Activated T-helper 1 cell treated with anti-CD3 and anti-CD28 coated beads, Interleukin-2, amount 50 U/mL, for 16 hours (primary cell): Measurements from ENCODE around the gene SLC26A9.
A peak's percentile ranks its signal among the peaks of the same experiment; 100 is the strongest.
"Not testable (repeated sequence)": the region's sequence is repeated elsewhere in the genome, so short reads cannot be mapped to it uniquely, and the experiment has no call there.

ENCODE experiments used
- DNase-seq, 2 donors: peaks; one replicate each; pipeline ENCODE4 v3.0.0-alpha.2; 2020; ENCODE audit warnings: low read depth in 1 of 2, low spot score in 1 of 2

Gene SLC26A9

DNA sequence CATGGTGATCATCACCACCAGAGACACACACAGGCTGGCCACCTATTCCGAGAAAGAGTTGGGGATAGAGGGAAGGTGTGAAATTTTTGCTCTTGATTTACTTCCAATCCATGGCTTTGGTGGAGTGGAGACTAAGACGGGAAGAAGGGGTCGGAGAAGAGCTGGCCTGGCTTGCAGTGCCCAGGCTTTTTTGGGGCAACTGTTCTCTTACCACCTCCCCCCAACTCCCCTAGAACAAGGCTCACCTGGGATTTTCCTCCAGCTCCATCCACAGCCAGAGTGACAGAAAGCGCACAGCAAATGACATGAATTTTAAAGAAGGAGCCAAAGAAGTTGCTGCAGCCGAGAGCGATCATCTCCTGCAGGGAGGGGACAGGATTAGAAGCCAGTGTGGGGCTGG lies 16.0 kb downstream of the SLC26A9 start:
- no peak for DNase-seq

DNA sequence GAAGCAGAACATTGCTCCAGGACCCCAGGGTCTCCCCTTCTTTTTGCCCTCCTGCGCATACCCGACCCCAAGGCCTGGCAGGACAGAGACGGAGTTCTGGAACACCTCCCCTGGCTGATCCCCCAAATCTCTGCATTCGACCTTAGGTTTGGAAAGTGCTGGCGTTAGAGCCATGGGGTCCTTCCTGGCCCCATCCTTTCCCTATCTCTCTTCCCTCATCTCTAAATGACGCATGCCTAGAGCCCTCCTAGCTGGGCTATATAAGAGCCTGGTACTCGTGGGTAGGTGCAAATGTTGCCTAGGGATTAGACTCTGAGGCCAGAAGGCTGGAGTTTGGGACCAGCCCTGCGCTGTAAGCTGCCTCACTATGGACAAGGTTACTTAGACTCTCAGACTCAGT lies 16.6 kb downstream of the SLC26A9 start:
- DNase-seq = no peak

DNA sequence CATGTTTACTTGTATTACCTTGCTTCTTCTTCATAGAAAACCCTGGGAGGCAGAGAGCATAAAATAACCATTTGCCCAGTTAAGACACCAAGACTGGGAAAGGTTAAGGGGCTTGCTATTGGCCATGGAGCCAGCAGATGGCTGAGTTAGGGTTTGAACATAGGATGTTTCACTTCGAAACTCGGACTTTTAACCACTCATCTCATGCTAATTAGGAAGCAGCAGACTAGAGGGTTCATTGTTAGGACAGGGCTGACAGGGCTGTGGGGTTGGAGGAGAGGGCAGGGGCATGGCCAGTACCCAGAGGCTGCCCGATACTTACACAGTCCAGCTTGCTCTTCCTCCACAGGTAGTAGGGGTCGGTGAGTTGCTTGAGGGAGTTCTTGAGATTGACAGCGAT lies 17.0 kb downstream of the SLC26A9 start:
- no peak for DNase-seq

DNA sequence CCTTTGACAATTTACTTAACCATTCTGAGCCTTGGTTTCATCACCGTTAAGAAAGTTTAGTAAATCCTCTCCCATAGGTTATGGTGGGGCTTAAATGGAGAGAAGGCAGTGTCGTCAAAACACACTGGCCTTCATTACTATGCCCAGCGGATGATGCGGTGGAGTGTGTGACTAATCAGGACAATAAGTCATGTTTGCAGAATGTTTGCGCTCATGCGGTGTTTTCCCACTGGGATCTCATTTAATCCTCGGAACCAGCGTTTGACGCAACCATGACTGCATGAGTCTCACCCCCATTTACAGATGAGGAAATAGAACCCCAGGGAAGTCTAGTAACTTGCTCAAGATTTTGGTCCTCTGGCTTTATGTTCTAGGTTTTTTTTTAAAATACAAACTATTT lies 17.5 kb downstream of the SLC26A9 start:
- no peak for DNase-seq

DNA sequence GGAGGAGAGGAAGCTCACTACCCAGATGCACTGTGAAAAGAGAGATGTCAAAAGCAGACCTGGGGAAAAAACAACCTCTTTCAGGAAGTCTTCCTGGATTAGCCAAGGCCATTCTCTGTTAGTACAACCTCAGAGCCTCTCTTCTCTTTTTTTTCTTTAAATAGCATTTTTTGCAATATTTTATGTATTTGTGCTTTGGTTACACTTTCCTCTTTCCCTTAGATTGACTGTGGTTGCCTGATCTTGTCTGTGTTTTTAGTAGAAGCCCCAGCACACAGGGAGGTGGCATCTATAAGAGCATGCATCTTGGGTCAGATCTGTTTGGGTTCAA lies 18.8 kb downstream of the SLC26A9 start:
- no peak for DNase-seq

DNA sequence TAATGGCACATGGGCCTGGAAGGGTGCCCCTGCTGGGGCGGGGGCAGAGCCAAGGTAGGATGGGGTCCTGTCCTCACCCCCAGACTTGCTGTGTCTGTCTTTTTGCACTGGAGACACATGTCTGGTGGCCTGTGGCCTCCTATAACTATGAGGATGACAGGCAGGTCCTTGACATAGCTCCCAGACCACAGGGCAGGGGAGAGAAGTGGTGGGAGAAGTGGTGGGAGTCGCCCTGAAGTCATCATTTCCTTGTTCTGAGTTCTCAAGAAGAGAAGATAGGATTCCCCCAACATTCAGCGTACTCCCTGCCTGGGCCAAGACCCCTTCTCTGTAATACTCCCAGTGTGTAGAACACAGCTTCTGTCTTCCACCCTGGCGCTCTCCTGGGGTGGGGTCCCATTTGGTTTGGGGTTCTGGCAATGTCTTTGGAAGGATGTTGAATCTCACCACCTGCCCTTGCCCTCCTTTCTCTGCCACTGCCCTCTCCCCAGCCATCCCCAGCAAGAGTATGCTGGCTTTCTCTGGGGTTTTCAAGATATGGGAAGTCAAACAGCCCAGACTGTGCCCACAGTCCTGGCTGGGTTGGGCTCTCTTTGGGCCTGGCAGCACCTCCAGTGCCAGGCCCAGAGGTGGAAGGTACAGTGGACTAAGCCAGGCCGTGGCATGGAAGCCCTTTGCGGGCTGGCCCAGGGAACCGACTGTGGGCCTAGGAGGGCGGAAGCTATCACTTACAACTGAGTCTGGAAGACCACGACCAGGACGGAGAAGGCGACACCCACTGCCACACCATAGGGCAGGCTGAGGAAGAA lies 19.4 kb downstream of the SLC26A9 start:
- no peak for DNase-seq

DNA sequence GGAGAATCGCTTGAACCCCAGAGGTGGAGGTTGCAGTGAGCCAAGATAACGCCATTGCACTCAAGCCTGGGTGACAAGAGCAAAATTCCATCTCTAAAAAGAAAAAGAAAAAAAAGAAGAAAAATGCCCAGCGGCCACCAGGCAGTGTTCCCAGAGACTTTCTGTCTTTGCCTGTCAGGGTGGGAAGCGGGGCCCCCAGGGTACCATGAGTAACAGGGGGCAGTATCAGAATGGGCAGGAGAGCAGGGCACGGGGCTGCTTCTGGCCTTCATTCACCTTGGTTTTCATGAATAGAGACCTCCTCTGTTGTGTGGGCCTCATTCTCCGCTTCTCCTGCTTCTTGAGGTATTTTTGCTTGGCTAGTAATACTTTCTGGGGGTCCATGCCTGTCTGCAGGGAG lies 20.4 kb downstream of the SLC26A9 start:
- DNase-seq = no peak

DNA sequence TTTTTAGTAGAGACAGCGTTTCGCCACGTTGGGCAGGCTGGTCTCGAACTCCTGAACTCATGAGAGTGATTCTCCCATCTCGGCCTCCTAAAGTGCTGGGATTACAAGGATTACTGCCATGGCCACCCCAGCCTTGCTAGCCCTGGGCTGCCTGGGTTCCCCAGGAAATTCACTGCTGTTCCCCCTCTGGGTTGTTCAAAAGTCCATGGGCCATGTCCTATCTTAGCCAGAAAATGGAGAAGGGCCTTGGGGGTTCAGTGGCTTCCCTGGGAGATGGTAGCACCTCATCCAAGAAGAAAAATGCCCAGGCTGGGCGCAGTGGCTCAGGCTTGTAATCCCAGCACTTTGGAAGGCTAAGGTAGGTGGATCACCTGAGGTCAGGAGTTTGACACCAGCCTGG lies 20.9 kb downstream of the SLC26A9 start:
- no peak for DNase-seq

DNA sequence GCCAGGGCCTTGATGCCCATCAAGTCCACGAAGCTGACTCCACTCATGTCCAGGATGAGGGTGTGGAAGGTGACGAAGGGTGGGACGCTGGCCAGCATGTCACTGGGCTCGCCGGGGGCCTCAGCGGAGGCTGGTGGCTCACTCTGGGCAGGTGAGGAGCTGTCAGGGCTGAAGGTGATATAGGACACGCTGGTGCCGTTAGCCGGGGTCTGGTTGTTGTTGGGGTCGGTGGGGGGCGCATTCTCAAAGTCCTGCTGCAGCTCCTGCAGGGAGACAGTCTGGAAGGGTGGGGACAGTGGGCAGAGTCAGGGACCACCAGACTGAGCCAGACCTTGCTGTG lies 21.7 kb downstream of the SLC26A9 start:
- no peak for DNase-seq

DNA sequence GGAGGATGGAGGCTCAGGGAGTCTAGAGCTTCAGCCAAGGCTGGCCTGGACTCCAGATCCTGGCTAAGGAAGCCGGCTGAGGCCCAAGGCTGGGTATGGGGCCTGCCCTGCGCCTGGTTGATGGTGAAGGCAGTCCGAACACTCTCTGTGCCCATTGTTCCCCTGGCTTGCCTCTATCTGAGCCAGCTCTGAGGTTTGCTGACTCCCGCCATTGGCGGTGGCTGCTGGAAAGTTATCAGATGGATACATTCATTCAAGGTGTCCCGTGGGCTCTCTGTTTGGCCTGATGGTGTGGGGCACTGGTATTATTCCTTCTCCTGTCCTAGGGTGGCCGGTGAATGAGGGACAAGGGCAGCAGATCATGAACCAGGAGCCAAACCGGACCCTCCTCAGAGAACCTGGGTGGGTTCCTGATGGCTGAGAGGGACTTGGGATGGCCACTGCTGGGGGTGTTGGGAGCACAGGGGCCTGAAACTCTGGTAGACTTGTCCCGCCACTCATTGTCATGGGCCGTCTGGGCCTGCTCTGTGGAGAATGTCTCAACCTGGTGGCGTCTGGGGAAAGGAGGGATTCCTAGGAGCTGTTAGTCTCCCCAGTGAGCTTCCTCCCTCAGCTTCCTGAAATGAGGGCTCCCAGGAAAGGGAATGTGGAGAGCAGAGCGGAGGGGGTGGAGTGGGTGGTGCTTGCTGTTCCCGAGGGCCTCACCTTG lies 22.2 kb downstream of the SLC26A9 start:
- DNase-seq = no peak

DNA sequence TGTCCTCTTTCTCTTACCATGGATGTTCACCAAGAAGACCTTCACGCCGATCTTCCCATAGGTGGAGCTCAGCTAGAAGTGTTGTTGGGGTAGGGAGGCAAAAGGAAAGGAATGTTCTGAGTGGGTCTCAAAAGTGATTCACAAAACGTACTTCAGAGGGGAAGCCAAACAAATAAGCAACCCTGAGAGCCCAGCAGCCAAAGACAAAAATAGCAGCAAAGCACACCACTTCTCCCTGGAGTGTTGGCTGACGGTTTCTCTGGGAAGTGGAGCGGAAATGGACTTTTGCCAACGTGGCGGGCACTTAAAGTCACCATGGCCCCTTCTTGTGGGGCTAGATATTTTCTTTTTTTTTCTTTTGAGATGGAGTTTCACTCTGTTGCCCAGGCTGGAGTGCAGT lies 23.1 kb downstream of the SLC26A9 start:
- DNase-seq = no peak

DNA sequence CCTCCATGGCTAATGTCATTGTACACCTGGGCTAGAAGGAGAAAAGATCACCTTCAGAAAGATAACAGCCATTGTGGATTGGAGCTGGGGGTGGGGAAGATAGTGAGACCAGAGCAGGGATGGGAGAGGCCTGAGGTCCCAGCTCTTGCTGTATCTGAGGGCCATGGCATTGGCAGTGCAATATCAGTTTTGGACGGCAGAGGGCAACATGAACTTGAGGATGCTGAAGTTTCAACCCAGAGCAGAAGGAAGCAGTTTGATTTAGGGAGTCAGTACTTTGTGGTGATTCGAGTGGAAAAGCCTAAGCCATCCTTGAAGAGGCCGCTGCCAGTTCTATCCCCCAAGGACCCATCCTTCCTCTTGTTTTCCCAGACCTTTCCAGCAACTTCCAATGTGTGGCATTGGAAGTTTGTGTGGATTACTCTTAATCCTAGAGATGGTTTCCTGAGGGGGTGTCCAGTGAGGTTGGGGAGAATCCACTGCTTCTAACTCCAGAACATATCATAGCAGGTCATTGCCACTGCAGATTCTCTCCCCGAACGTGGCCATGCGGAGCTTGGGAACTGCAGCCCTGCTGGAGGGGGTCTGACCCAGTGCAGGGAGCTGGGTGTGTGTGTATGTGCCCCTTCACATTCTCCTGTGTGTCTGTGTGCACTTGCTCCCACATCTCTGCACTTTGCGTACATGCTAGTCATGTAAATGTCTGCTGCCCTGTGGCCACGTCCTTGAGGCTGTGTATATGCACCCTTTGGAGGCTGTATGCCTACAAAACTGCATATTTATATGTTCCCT lies 24.1 kb downstream of the SLC26A9 start:
- DNase-seq = peak; percentile 23 to 30

DNA sequence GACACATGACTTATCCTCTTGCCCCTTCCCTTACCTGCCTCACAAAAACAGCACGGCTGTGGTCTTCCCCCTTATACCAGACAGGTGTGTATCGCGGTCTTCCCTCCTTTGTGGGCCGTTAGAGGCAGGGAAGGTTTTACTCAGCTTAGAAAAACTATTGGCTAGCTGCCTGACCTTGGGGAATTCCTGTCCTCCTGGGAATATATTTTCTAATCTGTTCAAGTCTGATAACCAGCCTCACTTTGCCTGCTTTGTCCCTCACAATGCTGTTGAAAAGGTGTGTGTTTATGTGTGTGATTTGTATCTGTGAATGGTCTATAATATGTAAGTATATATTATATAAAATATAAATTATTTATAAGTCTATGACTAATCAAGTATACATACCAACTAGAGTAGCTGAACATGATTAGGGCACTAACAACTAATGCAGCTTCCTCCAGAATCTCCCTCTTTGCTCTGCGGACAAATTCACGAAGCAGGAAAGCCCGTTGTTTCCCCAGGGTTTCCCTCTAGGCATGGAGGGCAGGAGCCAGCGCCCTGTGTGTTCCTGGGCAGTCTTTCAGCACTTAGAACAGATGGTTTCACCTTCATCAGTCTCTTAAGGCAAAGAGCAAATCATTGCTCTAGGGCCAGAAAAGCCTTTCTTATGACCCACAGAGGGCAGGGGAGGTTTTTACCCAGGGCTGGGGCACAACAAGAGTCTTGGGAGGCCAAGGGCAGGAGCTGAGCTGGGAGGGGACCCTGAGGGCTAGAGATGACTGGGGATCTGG lies 25.6 kb downstream of the SLC26A9 start:
- DNase-seq = no peak

DNA sequence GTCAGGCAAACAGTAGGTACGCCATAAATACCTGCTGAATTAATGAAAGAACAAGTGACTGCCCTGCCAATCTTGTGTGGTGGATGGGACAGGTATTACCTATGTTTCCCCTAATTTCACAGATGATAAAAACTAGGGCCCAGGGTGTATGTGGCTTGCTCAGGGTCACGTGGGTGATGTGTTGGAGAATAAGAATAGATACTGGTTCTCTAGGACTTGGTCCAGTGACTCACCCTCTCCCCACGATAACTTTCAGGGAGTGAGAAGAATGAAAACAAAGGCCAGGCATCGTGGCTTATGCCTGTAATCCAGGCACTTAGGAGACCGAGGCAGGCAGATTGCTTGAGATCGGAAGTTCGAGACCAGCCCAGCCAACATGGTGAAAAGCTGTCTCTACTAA lies 26.7 kb downstream of the SLC26A9 start:
- no peak for DNase-seq

DNA sequence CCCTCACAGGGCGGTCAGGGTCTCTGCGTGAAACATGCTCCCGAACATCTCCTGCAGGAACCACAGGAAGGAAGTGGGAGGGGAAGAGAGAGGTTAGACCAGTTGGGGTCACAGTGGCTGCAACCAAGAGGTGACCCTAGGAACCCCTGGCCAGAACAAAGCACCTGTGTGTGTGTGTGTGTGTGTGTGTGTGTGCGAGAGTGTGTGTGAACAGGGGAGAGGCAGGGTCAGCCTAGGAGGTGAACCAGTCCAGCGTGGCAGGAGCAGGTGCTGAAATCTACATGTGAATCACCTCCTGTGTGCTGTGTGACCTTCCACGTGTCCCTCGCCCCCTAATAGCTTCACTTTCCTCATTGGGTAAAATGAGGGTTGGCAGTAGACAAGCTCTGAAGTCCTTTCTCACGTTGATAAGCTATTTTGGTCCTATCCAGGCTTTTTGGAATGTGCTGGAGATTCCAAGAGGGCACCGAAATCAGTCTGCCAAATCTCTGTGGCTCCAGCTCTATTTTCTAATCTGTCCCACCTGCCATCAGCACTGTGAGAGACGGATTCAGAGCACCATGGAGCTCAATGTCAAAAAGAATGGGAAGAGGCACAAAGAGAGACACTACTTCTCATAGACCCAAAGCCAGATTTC lies 27.8 kb downstream of the SLC26A9 start:
- no peak for DNase-seq

DNA sequence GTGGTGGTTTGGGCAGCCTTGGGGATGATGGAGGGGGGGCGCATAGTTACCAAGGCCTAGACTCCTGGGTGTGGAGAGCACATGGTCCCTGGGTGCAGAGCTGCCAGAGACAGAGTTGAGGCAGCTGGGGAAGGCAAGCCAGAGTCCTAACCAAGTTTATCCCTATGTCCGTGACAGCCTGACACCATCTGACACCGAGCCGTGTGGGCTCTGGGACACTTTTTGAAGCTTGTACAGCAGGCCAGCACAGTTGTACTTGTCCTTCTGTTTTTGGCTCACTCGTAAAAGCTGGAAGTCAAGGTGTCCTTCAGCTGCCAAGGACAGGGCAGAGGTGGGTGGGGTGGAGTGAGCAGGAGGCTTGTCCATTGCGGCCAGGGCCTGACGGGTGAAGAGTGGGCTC lies 28.5 kb downstream of the SLC26A9 start:
- DNase-seq = no peak

DNA sequence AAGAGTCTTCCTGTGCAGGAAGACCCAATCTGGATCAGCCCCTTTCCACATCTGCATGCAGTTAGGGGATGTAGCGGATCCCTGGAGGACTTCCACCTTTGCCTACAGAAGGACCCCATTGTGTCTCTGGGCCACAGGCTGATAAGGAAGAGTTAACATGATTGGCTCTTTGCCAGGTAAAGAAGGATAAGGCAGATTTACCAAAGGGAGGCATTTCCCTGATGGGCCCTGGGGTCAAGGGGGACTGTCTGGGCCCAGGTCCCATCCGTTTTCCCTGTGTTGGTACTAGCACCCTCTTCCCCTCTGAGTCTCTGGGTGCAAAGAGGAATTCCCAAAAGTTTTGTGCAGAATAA lies 29.1 kb downstream of the SLC26A9 start:
- no peak for DNase-seq

DNA sequence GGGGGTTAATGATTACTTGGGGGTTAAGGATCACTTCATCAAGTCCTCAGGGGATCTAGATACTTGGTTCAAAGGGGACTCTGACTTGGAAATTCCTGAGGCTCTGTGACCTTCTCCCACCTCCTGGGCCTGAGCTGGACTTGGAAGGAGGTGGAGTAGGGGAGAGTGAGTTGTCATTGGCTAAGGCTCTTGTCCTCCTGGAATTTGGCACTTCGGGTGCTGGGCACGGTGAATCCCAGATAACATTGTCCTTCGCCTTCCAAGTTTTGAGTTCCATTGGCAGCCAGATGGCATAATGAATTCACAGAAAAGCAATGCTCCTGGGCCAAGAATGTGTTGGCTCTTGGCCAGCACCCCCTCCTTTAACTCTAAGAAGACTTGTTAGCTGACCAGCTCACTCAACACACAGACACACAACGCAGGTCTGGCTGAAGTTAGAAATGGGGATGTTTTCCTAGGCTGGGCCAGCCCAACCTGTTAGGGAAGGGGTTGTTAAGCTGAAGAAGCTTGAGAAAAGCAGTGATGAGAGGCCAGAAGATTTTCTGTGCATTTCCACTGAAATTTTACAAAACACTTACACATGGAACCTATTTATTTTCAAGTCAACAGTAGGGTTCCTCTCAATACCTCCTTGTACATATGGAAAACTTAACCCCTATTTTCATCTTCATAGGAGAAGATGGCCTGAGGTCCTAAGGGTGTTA lies 29.7 kb downstream of the SLC26A9 start:
- no peak for DNase-seq

DNA sequence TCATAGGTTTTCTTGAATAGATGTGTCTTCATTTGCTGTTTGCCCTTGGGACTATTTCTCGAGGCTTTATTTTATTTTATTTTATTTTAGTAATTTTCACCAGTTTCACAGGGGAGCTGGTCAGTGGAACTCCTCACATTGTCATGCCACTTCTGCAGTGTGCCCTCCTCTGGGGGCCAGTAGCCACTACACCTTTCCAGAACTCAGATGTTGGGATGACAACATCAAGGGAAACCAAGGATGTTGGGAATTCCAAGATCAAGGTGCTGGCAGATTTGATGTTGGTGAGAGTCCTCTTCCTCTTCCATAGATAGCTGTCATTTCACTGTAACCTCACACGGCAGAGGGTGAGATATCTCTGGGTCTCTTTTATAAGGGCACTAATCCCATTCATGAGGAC lies 35.5 kb downstream of the SLC26A9 start:
- DNase-seq = no peak

DNA sequence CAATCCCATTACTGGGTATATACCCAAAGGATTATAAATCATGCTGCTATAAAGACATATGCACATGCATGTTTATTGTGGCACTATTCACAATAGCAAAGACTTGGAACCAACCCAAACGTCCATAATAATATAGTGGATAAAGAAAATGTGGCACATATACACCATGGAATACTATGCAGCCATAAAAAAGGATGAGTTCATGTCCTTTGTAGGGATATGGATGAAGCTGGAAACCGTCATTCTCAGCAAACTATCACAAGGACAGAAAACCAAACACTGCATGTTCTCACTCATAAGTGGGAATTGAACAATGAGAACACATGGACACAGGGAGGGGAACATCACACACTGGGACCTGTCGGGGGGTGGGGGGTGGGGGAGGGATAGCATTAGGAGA lies 38.2 kb downstream of the SLC26A9 start:
- not testable (repeated sequence) for DNase-seq

DNA sequence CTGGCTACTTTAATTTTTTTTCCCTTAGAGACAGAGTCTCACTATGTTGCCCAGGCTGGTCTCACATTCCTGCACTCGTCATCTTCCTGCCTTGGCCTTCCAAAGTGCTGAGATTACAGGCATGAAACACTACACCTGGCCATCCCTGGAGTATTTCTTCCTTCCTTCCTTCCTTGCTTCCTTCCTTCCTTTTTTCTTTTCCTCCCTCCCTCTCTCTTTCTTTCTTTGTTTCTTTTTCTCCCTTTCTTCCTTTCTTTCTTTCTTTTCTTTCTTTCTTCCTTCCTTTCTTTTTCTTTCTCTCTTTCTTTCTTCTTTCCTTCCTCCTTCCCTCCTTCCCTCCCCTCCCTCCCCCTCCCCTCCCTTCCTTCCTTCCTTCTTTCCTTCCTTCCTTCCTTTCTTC lies 46.9 kb downstream of the SLC26A9 start:
- no peak for DNase-seq
